HepG2 (cell line): ENCODE data around the gene GRIK2. TPM values are rescaled to one million over a fixed set of nuclear protein-coding genes. Genes with fewer than 3 reads are reported as not detected.

Source experiments
- ATAC-seq: fragments of 200-7000 bp; cut with Tn5 transposase; 3 replicates; pipeline ENCODE4 v1.9.1; 2020; ENCODE audit warnings: mild to moderate bottlenecking, moderate library complexity
- BruUV-seq: library from RNA; stranded (reverse); fragments of 400-500 nt; replicated peaks from 2 replicates; lab custom pipeline; 2021; lab: Mats Ljungman, UMichigan
- CTCF ChIA-PET: fragments of 300-600 bp; formaldehyde crosslinking; extraction: SDS; loops from one replicate; lab custom pipeline; 2021; ENCODE audit warnings: low total read pairs, inconsistent platforms, low intra/inter-chr PET ratio; lab: Yijun Ruan, JAX
- POLR2A ChIA-PET: fragments of 350-600 bp; sonication (Branson Sonifier 250); formaldehyde crosslinking; loops from one replicate; lab custom pipeline; 2020; ENCODE audit warnings: antibody characterized with exemption, inconsistent platforms; lab: Yijun Ruan, JAX
- DNase-seq: peaks from one replicate; pipeline ENCODE4 v3.0.0-alpha.2; 2015; ENCODE audit warnings: low spot score
- FAIRE-seq: peaks from 3 replicates; lab custom pipeline; 2011; peaks lifted over from hg19 to GRCh38; lab: Jason Lieb, UNC
- H2AFZ ChIP-seq: one replicate; pipeline ENCODE4 v1.6.1; 2011; ENCODE audit warnings: low read length, inconsistent platforms
- H3K27ac ChIP-seq: fragments of 300-600 bp; 3 replicates; pipeline ENCODE4 v1.8.0; 2011; ENCODE audit warnings: mixed run types, mild to moderate bottlenecking, mixed read lengths, low read length, inconsistent platforms; ENCODE audit not compliant: insufficient read depth; ENCODE audit errors: extremely low read length
- H3K27me3 ChIP-seq, 2 experiments: fragments of 200-600 bp in 1 of 2; 2 replicates in 1 of 2; 3 replicates in 1 of 2; pipeline versions ENCODE4 v1.6.0 to v1.8.0; 2011; ENCODE audit warnings: low read length in 2 of 2, mild to moderate bottlenecking in 2 of 2, moderate library complexity in 2 of 2, inconsistent platforms in 1 of 2; ENCODE audit not compliant: insufficient read depth in 2 of 2, control insufficient read depth in 1 of 2
- H3K36me3 ChIP-seq, 2 experiments: fragments of 200-600 bp in 1 of 2; replicated peaks in 1 of 2; 2 replicates in 1 of 2; 3 replicates in 1 of 2; pipeline versions ENCODE4 v1.5.1 to v1.8.0; 2011; ENCODE audit warnings: low read length in 2 of 2, inconsistent platforms in 1 of 2; ENCODE audit not compliant: insufficient read depth in 2 of 2, control insufficient read depth in 1 of 2
- H3K4me1 ChIP-seq: 2 replicates; pipeline ENCODE4 v1.5.1; 2012; ENCODE audit warnings: low read length, inconsistent platforms; ENCODE audit not compliant: insufficient read depth
- H3K4me2 ChIP-seq: 2 replicates; pipeline ENCODE4 v1.6.0; 2011; ENCODE audit warnings: low read depth, low read length, inconsistent platforms
- H3K4me3 ChIP-seq, 3 experiments: fragments of 200-600 bp in 1 of 3; sonication (generic), shearing (Covaris generic) in 1 of 3; replicated peaks in 1 of 3; 2 replicates each; pipeline ENCODE4 v1.5.1; 2011 to 2016; ENCODE audit warnings: low read length in 3 of 3, inconsistent platforms in 2 of 3, low read depth in 2 of 3, mild to moderate bottlenecking in 2 of 3, control low read depth in 1 of 3, mixed read lengths in 1 of 3; ENCODE audit not compliant: insufficient read depth in 1 of 3
- H3K79me2 ChIP-seq: one replicate; pipeline ENCODE4 v1.6.1; 2011; ENCODE audit warnings: low read length, inconsistent platforms; ENCODE audit not compliant: insufficient read depth
- H3K9ac ChIP-seq: 2 replicates; pipeline ENCODE4 v1.6.0; 2011; ENCODE audit warnings: mild to moderate bottlenecking, low read depth, low read length, inconsistent platforms; ENCODE audit not compliant: insufficient read depth
- H3K9me3 ChIP-seq: 2 replicates; pipeline ENCODE4 v1.5.1; 2012; ENCODE audit warnings: mild to moderate bottlenecking, low read length
- H4K20me1 ChIP-seq: 2 replicates; pipeline ENCODE4 v1.6.0; 2011; ENCODE audit warnings: inconsistent platforms, mild to moderate bottlenecking, low read length, moderate library complexity; ENCODE audit not compliant: insufficient read depth
- GFI1 ChIP-seq: sonication (generic); formaldehyde crosslinking; IDR thresholded peaks from 2 replicates; pipeline ENCODE4 v1.5.0; 2020; ENCODE audit warnings: missing genetic modification reagents, mild to moderate bottlenecking, borderline replicate concordance
- GMEB2 ChIP-seq: IDR thresholded peaks from 2 replicates; pipeline ENCODE4 v1.6.1; 2016; ENCODE audit warnings: missing biosample characterization, missing genetic modification reagents, low read depth
- HNF1A ChIP-seq, 2 experiments: sonication (generic) in 1 of 2; formaldehyde crosslinking in 1 of 2; IDR thresholded peaks; 2 replicates each; pipeline versions ENCODE4 v1.4.0 to v1.6.1; 2016 to 2020; ENCODE audit warnings: borderline replicate concordance in 1 of 2, low read depth in 1 of 2, mild to moderate bottlenecking in 1 of 2, missing genetic modification reagents in 1 of 2
- ONECUT2 ChIP-seq: sonication (generic); formaldehyde crosslinking; IDR thresholded peaks from 2 replicates; pipeline ENCODE4 v1.4.0; 2020; ENCODE audit warnings: missing genetic modification reagents
- RFXAP ChIP-seq: sonication (generic); formaldehyde crosslinking; IDR thresholded peaks from 2 replicates; pipeline ENCODE4 v1.4.0; 2020; ENCODE audit warnings: missing genetic modification reagents, borderline replicate concordance
- ZBTB40 ChIP-seq, 2 experiments: fragments of 450-650 bp in 1 of 2; sonication (generic) in 1 of 2; formaldehyde crosslinking in 1 of 2; IDR thresholded peaks; 2 replicates each; pipeline versions ENCODE4 v1.6.1 to v1.8.0; 2016 to 2022; ENCODE audit warnings: antibody characterized with exemption in 1 of 2, mild to moderate bottlenecking in 1 of 2, missing genetic modification reagents in 1 of 2
- ZNF251 ChIP-seq: sonication (generic); formaldehyde crosslinking; IDR thresholded peaks from 2 replicates; pipeline ENCODE4 v1.9.0; 2021; ENCODE audit warnings: mild to moderate bottlenecking, missing genetic modification reagents
- WGBS: methylation state at CpG from one replicate; pipeline ENCODE4 v1.1.6; 2017; ENCODE audit warnings: low lambda C conversion rate; 5-methylcytosine and 5-hydroxymethylcytosine counted together
- in situ Hi-C: cut with HindIII; loops from 2 replicates; pipeline ENCODE4 v1.10.0; 2017; ENCODE audit warnings: low pct_unique_long_range_greater_than_20kb; ENCODE audit not compliant: extremely low pct_ligation_motif_present
- intact Hi-C: fragments of 100-400 bp; cut with micrococcal nuclease; formaldehyde crosslinking; loops from one replicate; pipeline ENCODE4 v1.10.0; 2022; ENCODE audit not compliant: unreplicated experiment
- polyA plus RNA-seq, 8 experiments: library from polyadenylated mRNA; depleted of rRNA in 3 of 8; stranded (reverse) in 7 of 8; unstranded in 1 of 8; fragments of >200 nt; fragmentation: Illumina TruSeq in 4 of 8; extraction: Trizol in 4 of 8; gene quantifications; 2 replicates each; pipeline versions ENCODE4 v1.2.1 to v1.2.3, GENCODE V29; 2011 to 2016; ENCODE audit warnings: low read depth in 4 of 8, missing spikeins in 1 of 8, mixed read lengths in 1 of 8; ENCODE audit not compliant: insufficient read depth in 1 of 8
- total RNA-seq, 5 experiments: library from RNA; depleted of rRNA; stranded (reverse); fragments of >200 nt; fragmentation: Illumina TruSeq; extraction: Trizol; gene quantifications; 2 replicates each; pipeline ENCODE4 v1.2.3, GENCODE V29; 2016; ENCODE audit warnings: low read depth in 1 of 5

Gene GRIK2
- total and polyA plus RNA-seq, 2 of the 13 experiments (the other 11 are each of a cell fraction or from before 2014, with no cell fraction given): not detected

- no peak for TF ChIP-seq GMEB2 (CRISPR knock-in tag)
These were observed 156.9 kb downstream of the GRIK2 start (continued) for GRCh38 chr6:101550451-101550850.

- H3K9me3 ChIP-seq: no peaks in the 10 kb centered on the region
- ChIA-PET POLR2A (no interaction called here), CTCF (no interaction called here)
- WGBS: 0% methylated on average over 1 of the region's 1 CpG
- H3K79me2 ChIP-seq: no peaks in the 10 kb centered on the region
- H4K20me1 ChIP-seq: no peaks in the 10 kb centered on the region
- H3K27me3 ChIP-seq: no peaks in the 10 kb centered on the region
- H3K27ac ChIP-seq: no peak overlapping the region
- no peaks in the 10 kb centered on the region for H3K36me3 ChIP-seq
- H3K9ac ChIP-seq: no peak overlapping the region
- DNase-seq (no peak), FAIRE-seq (no peak), ATAC-seq (no peak)
- H2AFZ ChIP-seq: no peak overlapping the region
- no TSS peak for BruUV-seq
- in situ Hi-C loops: no loop called here
- H3K4me1 ChIP-seq: no peaks in the 10 kb centered on the region
- H3K4me2 ChIP-seq: no peak overlapping the region
- intact Hi-C loops: no loop called here
- H3K4me3 ChIP-seq: no peak overlapping the region
- TF ChIP-seq ZNF251: no peak
- no peak for TF ChIP-seq ONECUT2
- no peak for TF ChIP-seq HNF1A (IDR thresholded peaks at IDR 0.05; ENCODE audit: low read depth)
- no peak for TF ChIP-seq HNF1A (CRISPR knock-in tag; IDR thresholded peaks at IDR 0.05; ENCODE audit: borderline replicate concordance)
- no peak for TF ChIP-seq ZBTB40 (IDR thresholded peaks at IDR 0.05)
- TF ChIP-seq ZBTB40 (CRISPR knock-in tag; IDR thresholded peaks at IDR 0.05): no peak
- no peak for TF ChIP-seq RFXAP (CRISPR knock-in tag)
- no peak for TF ChIP-seq GFI1 (CRISPR knock-in tag)
These were observed 160.7 kb downstream of the GRIK2 start for GRCh38 chr6:101554231-101554630.
